ENCODE data around the gene AGTPBP1.
A peak's percentile ranks its signal among the peaks of the same experiment; 100 is the strongest.

AGTPBP1 gene

DNA sequence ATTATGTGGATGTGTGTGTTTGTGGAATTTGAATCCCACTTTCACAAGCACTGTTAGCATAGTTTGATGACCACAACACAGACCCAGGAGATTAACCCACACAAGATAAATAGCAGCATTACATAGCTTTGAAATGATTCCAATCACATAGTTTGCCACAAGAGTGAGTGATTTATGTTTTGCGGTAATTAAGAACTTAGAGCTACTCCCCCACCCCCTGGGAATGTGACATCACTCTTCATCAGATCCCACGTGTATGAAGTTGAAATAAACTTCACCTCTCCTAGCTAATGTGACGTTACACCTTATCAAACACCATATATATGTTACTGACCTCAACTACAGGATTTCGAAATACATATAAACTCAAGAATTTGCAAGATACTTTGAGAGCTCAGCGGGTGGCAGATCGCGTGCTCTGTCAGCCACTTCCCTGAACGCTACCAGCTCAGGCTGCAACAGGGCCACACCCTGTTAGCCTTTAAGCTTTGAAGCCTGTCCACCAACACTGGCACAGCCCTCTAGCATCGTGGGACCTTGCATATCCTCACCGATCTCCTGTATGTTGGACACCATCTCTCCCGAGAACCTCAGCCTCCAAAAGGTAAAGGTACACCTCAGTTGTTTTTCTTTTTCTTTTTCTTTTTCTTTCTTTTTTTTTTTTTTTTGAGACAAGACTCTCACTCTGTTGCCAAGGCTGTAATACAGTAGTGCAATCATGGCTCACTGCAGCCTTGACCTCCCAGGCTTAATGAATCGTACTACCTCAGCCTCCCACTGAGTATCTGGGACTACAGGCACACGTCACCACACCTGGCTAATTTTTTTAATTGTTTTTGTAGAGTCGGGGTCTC is 1.7 kb upstream of the AGTPBP1 start:
- Histone ChIP-seq H3K27me3 (replicated peaks; ENCODE audit: insufficient read depth, low read length) (no peaks in the 10 kb centered on the region), H4K20me1 (ENCODE audit: insufficient read depth, low read length) (no peaks in the 10 kb centered on the region), H2AFZ (ENCODE audit: low read length) (no peak overlapping the region), H3K9me3 (replicated peaks; ENCODE audit: insufficient read depth, low read length) (no peaks in the 10 kb centered on the region), H3K79me2 (ENCODE audit: low read length) (peaks cover 31% of the 10 kb centered on the region), H3K27ac (ENCODE audit: low read length) (no peak overlapping the region), H3K9me2 (replicated peaks; ENCODE audit: insufficient read depth, low read length) (no peaks in the 10 kb centered on the region), H3K9ac (ENCODE audit: low read length) (no peak overlapping the region), H3K36me3 (replicated peaks; ENCODE audit: insufficient read depth, low read length) (no peaks in the 10 kb centered on the region), H3K4me1 (ENCODE audit: low read length) (0 out of 2 replicates have a peak, but pooled peaks cover 5% of the 10 kb centered on the region), H3K4me3 (ENCODE audit: low read length) (no peak overlapping the region), H3K4me2 (ENCODE audit: low read depth, low read length) (no peak overlapping the region), H3F3A (ENCODE audit: insufficient read depth, low read length) (peaks cover 14% of the 10 kb centered on the region)
- TF ChIP-seq EZH2phosphoT487 (IDR thresholded peaks at IDR 0.05; ENCODE audit: low read length) (no peak), EZH2 (optimal IDR thresholded peaks at IDR 0.05; ENCODE audit: low read depth, low read length) (no peak)
- TF ChIP-seq, protein P1, sequence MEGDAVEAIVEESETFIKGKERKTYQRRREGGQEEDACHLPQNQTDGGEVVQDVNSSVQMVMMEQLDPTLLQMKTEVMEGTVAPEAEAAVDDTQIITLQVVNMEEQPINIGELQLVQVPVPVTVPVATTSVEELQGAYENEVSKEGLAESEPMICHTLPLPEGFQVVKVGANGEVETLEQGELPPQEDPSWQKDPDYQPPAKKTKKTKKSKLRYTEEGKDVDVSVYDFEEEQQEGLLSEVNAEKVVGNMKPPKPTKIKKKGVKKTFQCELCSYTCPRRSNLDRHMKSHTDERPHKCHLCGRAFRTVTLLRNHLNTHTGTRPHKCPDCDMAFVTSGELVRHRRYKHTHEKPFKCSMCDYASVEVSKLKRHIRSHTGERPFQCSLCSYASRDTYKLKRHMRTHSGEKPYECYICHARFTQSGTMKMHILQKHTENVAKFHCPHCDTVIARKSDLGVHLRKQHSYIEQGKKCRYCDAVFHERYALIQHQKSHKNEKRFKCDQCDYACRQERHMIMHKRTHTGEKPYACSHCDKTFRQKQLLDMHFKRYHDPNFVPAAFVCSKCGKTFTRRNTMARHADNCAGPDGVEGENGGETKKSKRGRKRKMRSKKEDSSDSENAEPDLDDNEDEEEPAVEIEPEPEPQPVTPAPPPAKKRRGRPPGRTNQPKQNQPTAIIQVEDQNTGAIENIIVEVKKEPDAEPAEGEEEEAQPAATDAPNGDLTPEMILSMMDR (IDR thresholded peaks at IDR 0.05; ENCODE audit: low read length) = no peak
- no peak for DNase-seq

DNA sequence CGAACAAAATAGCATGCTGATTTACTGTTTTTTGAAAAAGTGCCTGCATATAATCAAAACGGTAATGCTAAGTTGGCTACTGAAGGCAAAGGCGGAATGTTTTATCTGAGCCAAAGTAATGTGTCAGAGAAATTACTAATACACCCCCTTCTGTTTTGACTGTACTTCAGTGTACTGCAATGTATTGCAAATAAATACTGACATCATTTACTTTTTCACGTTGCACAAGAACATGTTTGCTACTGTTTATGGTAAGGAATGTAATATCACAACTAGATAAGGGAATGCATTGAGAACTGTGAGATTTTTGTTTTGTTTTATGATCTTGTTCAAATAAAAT is 813 bp upstream of the AGTPBP1 start:
- Histone ChIP-seq H3K9ac (ENCODE audit: low read length) (peak overlapping the region; percentile 68; the same call in 1 of the 2 replicates), H2AFZ (ENCODE audit: low read length) (peak overlapping the region; percentile 94), H3K4me1 (ENCODE audit: low read length) (0 out of 2 replicates have a peak, but pooled peaks cover 5% of the 10 kb centered on the region), H3K79me2 (ENCODE audit: low read length) (peaks cover 40% of the 10 kb centered on the region), H3K27me3 (replicated peaks; ENCODE audit: insufficient read depth, low read length) (no peaks in the 10 kb centered on the region), H3K4me2 (ENCODE audit: low read depth, low read length) (peak overlapping the region; percentile 67), H3K36me3 (replicated peaks; ENCODE audit: insufficient read depth, low read length) (no peaks in the 10 kb centered on the region), H4K20me1 (ENCODE audit: insufficient read depth, low read length) (no peaks in the 10 kb centered on the region), H3F3A (ENCODE audit: insufficient read depth, low read length) (peaks cover 14% of the 10 kb centered on the region), H3K9me2 (replicated peaks; ENCODE audit: insufficient read depth, low read length) (no peaks in the 10 kb centered on the region), H3K9me3 (replicated peaks; ENCODE audit: insufficient read depth, low read length) (no peaks in the 10 kb centered on the region), H3K4me3 (ENCODE audit: low read length) (peak overlapping the region; percentile 68), H3K27ac (ENCODE audit: low read length) (peak overlapping the region; percentile 45; the same call in 1 of the 2 replicates)
- TF ChIP-seq EZH2 (optimal IDR thresholded peaks at IDR 0.05; ENCODE audit: low read depth, low read length) (no peak), EZH2phosphoT487 (IDR thresholded peaks at IDR 0.05; ENCODE audit: low read length) (no peak)
- TF ChIP-seq, protein P1 (IDR thresholded peaks at IDR 0.05; ENCODE audit: low read length) = no peak; the same call in 1 of the 2 replicates
- DNase-seq = peak; percentile 32

DNA sequence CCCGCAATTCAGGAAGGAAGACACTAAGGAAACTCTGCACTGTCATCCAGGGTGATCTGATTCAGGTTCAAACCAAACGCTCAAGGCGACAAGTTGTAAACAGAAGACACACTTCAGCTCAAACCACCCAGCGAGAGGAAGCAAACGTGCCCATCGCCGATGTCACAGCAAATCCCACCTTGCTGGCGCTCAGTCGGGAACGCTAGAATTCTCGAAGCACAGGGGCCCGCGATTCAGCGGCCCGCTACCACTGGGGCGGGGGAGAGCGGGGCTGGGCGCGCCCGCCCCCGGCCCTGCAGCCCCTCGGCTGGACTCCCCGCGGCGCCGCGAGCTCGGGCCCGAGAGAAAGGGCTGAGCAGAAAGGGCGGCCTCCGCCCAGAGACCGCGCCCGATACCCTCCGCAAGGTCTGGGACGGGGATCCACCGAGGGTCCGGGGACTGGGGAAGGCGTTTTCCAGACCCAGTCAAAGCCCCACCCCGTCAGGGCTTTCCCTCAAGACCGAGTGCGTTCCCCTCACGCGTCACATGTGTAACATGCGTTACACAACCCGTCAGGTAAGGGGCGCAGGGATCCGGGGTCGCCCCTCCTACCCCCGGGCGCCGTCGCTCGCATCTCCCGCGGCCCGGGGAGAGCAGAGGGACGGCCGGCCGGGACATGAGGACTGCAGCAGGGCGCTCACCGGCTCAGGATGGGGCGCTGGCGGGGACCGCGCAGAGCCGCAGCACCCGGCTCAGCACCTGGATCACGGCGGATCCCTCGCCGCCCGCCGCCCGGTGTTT is 469 bp downstream of the AGTPBP1 start:
- TF ChIP-seq EZH2phosphoT487 (IDR thresholded peaks at IDR 0.05; ENCODE audit: low read length) (no peak), EZH2 (optimal IDR thresholded peaks at IDR 0.05; ENCODE audit: low read depth, low read length) (no peak)
- TF ChIP-seq, protein P1 (IDR thresholded peaks at IDR 0.05; ENCODE audit: low read length) = no peak
- H2AFZ ChIP-seq (ENCODE audit: low read length) = peak overlapping the region; percentile 95
- H3K4me2 ChIP-seq (ENCODE audit: low read depth, low read length) = peak overlapping the region; percentile 83
- H3K4me3 ChIP-seq (ENCODE audit: low read length) = peak overlapping the region; percentile 96
- H3K9me3 ChIP-seq (replicated peaks; ENCODE audit: insufficient read depth, low read length) = no peaks in the 10 kb centered on the region
- no peaks in the 10 kb centered on the region for H3K36me3 ChIP-seq (replicated peaks; ENCODE audit: insufficient read depth, low read length)
- H3K9me2 ChIP-seq (replicated peaks; ENCODE audit: insufficient read depth, low read length) = no peaks in the 10 kb centered on the region
- H3K79me2 ChIP-seq (ENCODE audit: low read length) = peaks cover 53% of the 10 kb centered on the region
- H3F3A ChIP-seq (ENCODE audit: insufficient read depth, low read length) = peaks cover 14% of the 10 kb centered on the region
- no peaks in the 10 kb centered on the region for H4K20me1 ChIP-seq (ENCODE audit: insufficient read depth, low read length)
- H3K27me3 ChIP-seq (replicated peaks; ENCODE audit: insufficient read depth, low read length) = no peaks in the 10 kb centered on the region
- peak overlapping the region; percentile 89 for H3K9ac ChIP-seq (ENCODE audit: low read length)
- DNase-seq = peak; percentile 59
- 0 out of 2 replicates have a peak, but pooled peaks cover 5% of the 10 kb centered on the region for H3K4me1 ChIP-seq (ENCODE audit: low read length)
- H3K27ac ChIP-seq (ENCODE audit: low read length) = peak overlapping the region; percentile 85

All from MM.1S (cell line).